Measurements from ENCODE around the gene KCNIP3.
"Not testable (repeated sequence)": the region's sequence is repeated elsewhere in the genome, so short reads cannot be mapped to it uniquely, and the experiment has no call there.

The KCNIP3 gene

DNA sequence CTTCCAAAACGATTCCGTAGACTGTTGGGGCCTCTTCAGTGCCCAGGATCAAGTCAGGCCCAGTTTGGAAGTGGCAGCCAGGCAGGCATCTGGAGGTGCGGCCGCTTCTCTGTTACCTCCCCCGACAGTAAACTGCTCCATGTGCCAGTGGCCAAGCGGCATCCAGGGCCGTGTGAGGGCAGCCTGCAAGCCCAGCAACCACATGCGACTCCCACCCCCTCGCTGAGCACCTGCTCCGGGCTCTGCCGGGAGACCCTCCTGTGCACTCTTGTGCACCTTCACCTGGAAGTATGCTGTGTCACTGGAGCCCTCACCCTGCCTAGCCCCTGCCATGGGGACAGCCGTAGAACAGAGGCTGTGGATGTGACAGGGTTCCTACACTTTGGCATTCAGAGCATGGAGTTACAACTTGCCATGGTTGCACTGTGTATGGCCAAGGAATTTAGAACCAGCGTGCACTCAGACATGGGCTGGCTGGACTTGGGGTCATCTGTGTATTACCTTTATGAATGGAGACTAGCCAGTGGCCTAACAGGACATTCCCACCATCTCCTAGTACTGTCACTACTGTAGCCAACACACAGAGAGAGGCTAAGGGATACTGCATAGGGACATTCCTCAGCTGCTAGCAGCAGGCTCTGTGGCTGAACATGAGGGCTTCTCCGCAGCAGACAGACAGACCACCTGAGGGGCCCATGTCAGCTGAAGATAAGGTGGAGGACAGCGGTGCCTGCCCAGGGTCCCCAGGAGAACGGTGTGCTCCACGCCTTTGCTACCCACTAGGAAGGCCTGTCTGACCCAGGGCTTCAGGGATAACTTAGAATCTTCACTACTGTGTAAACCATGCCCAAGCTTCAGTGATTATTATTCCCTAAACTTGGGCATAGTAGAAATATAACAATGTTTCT lies 80.3 kb downstream of the KCNIP3 start:
- TF ChIP-seq ZFX (IDR thresholded peaks at IDR 0.05), result no peak
- TF ChIP-seq, protein P1, sequence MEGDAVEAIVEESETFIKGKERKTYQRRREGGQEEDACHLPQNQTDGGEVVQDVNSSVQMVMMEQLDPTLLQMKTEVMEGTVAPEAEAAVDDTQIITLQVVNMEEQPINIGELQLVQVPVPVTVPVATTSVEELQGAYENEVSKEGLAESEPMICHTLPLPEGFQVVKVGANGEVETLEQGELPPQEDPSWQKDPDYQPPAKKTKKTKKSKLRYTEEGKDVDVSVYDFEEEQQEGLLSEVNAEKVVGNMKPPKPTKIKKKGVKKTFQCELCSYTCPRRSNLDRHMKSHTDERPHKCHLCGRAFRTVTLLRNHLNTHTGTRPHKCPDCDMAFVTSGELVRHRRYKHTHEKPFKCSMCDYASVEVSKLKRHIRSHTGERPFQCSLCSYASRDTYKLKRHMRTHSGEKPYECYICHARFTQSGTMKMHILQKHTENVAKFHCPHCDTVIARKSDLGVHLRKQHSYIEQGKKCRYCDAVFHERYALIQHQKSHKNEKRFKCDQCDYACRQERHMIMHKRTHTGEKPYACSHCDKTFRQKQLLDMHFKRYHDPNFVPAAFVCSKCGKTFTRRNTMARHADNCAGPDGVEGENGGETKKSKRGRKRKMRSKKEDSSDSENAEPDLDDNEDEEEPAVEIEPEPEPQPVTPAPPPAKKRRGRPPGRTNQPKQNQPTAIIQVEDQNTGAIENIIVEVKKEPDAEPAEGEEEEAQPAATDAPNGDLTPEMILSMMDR (conservative IDR thresholded peaks at IDR 0.05), result no peak
- no peak overlapping the region for H3K27ac ChIP-seq

DNA sequence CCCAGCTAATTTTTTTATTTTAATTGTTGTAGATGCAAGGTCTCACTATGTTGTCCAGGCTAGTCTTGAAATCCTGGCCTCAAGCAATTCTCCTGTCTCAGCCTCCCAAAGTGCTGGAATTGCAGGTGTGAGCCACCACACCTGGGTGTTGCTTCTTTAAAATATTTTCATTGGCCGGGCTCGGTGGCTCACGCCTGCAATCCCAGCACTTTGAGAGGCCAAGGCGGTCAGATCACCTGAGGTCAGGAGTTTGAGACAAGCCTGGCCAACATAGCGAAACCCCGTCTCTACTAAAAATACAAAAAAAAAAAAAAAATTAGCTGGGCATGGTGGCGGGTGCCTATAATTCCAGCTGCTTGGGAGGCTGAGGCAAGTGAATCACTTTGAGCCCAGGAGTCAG lies 81.1 kb downstream of the KCNIP3 start:
- not testable (repeated sequence) for H3K27ac ChIP-seq

DNA sequence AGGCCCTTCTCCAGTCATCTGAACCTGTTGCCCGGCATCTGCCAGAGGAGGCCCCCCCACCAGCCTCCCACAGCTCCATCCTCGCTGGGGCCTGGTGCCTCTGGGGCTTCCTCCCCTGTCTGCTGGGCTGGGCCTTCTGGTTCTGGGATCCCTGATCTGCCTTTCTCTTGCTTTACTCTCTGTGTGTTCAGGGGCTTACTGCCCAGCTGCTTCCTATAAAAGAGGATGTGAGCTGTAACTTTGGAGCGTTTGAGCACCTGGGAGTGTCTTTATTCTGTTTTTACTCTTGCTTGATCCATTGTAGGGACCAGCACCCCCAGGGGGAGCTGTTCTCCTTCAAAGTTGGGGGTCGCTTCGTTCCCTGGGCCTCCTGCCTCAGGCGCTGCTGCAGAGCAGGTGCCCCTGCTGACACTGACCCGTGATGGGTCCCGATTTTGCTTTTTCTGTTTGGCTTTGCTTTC lies 82.3 kb downstream of the KCNIP3 start:
- no peak for TF ChIP-seq ZFX (IDR thresholded peaks at IDR 0.05)
- TF ChIP-seq, protein P1 (conservative IDR thresholded peaks at IDR 0.05), result no peak
- H3K27ac ChIP-seq, result no peak overlapping the region

DNA sequence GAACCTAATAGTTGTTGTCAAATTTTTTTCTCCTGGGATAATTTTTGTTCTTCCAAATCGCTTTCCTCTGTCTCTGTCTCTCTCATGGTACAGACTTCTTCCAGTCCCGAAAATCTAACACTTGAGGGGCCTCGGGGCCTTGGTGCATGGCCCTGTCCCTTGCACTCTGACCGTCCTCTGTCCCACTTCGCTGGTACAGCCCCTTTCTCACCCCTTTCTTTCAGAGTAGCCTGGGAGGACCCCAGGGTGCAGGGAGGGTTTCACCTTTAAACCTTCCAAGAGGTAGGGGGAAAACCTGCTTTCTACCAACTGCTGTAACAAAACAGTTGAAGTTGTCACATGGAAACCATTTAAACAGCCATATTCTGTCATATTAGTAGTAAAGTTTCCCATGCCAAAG lies 83.1 kb downstream of the KCNIP3 start:
- TF ChIP-seq ZFX (IDR thresholded peaks at IDR 0.05), result no peak
- TF ChIP-seq, protein P1 (conservative IDR thresholded peaks at IDR 0.05), result no peak
- H3K27ac ChIP-seq, result no peak overlapping the region

DNA sequence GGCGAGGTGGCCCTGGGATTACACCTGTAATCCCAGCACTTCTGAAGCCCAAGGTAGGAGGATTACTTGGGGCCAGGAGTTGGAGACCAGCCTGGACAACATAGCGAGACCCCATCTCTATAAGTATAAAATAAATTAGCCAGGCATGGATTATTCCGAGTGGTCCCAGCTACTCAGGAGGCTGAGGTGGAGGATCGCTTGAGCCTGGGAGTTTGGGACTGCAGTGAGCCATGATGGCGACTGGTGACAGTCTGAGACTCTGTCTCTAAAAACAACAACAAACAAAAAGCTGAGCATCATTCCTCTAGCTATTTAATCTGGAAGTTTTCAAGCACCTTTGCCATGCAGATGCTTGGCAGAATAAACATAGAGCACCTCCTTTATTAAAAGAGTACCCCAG lies 83.6 kb downstream of the KCNIP3 start:
- TF ChIP-seq, protein P1 (conservative IDR thresholded peaks at IDR 0.05), result no peak
- no peak for TF ChIP-seq ZFX (IDR thresholded peaks at IDR 0.05)
- no peak overlapping the region for H3K27ac ChIP-seq

DNA sequence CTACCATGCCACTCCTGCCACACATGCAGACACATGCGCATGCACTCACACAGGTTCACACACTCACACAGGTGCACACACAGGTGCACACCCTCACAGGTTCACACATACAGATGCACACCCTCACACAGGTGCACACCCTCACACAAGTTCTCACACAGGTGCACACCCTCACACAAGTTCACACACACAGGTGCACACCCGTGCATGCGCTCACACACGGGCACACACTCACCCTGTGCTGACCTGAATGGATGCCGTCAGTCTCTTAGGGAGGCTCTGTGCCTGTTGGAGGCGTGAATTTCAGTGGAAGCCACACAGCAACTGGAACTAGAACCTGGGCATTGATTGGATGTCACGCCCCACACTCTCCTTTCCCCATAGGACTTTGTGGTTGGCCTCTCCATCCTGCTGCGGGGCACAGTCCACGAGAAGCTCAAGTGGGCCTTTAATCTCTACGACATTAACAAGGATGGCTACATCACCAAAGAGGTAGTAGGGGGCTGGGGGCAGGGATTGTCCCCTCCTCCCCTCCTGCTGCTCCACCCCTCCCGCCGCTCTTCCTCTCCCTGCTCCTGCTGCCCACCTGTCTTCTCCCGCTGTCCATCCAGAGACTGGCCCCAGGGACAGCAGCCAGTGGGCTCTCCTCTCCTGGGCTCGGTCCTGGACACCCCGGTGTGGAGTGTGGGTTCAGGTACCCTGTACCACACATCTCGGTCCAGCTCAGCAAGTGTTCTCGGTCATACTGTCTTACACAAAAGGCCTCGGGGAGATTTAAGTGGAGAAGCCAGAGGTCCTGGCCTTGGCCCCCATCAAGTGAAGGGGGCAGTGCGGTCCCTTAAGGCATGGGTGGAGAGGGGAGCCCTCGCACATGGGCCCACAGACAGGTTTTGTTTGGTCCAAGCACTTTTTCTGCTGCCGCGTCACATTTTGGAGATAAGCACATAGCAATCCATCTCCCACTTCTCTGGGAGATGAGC lies 84.4 kb downstream of the KCNIP3 start:
- H3K27ac ChIP-seq, result no peak overlapping the region
- TF ChIP-seq, protein P1 (conservative IDR thresholded peaks at IDR 0.05), result no peak
- no peak for TF ChIP-seq ZFX (IDR thresholded peaks at IDR 0.05)

DNA sequence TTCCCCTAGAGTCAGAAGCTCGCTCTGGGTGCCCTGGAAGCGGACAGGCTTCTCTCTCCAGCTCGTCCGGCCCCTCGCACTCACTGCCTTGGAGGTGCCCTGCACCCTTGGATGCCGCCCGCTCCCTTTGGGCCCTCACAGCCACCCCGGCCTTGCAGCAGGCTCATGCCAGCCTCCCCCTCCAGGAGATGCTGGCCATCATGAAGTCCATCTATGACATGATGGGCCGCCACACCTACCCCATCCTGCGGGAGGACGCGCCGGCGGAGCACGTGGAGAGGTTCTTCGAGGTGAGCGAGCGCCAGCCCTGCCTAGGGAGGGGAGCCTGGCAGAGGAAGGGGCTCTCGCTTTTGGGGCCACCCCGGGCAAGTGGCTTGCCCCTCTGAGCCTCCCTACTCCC lies 85.0 kb downstream of the KCNIP3 start:
- TF ChIP-seq, protein P1 (conservative IDR thresholded peaks at IDR 0.05), result no peak
- no peak for TF ChIP-seq ZFX (IDR thresholded peaks at IDR 0.05)
- no peak overlapping the region for H3K27ac ChIP-seq

Measured in C4-2B (cell line).